OCI-LY7 (cell line): ENCODE results near the gene ZMIZ1. TPM values are rescaled to one million over a fixed set of nuclear protein-coding genes. Genes with fewer than 3 reads are reported as not detected.

Experiments
- BruUV-seq: library from RNA; stranded (reverse); fragments of 400-500 nt; replicated peaks from 2 replicates; lab custom pipeline; 2021; lab: Mats Ljungman, UMichigan
- CTCF ChIA-PET: fragments of 300-600 bp; sonication (Branson Sonifier 250); formaldehyde crosslinking; loops from one replicate; lab custom pipeline; 2022; ENCODE audit warnings: antibody characterized with exemption; ENCODE audit not compliant: unreplicated experiment; lab: Charles Lee
- POLR2A ChIA-PET: fragments of 300-600 bp; sonication (Branson Sonifier 250); formaldehyde crosslinking; loops from one replicate; lab custom pipeline; 2022; ENCODE audit warnings: antibody characterized with exemption; lab: Charles Lee
- DNase-seq: peaks from one replicate; pipeline ENCODE4 v3.0.0-alpha.2; 2015; ENCODE audit warnings: low spot score
- H2AFZ ChIP-seq: fragments of 200-600 bp; sonication (generic), shearing (Covaris generic); 2 replicates; pipeline ENCODE4 v1.6.1; 2014; ENCODE audit warnings: mild to moderate bottlenecking, antibody characterized with exemption, low read length, moderate library complexity
- H3K27ac ChIP-seq: fragments of 200-600 bp; sonication (generic); 2 replicates; pipeline ENCODE4 v1.5.1; 2014; ENCODE audit warnings: mixed run types, low read depth, mild to moderate bottlenecking, moderate library complexity, low read length, inconsistent platforms; ENCODE audit not compliant: poor library complexity, severe bottlenecking
- H3K36me3 ChIP-seq: fragments of 200-600 bp; sonication (generic); 2 replicates; pipeline ENCODE4 v1.6.1; 2014; ENCODE audit warnings: mild to moderate bottlenecking, antibody characterized with exemption, low read length, moderate library complexity, mixed read lengths; ENCODE audit not compliant: insufficient read depth
- H3K4me1 ChIP-seq: fragments of 200-600 bp; sonication (generic); 2 replicates; pipeline ENCODE4 v1.5.1; 2014; ENCODE audit warnings: mild to moderate bottlenecking, low read length; ENCODE audit not compliant: insufficient read depth, poor library complexity, severe bottlenecking
- H3K4me2 ChIP-seq: fragments of 200-600 bp; sonication (generic); 2 replicates; pipeline ENCODE4 v1.6.1; 2014; ENCODE audit warnings: mild to moderate bottlenecking, low read length
- H3K4me3 ChIP-seq: fragments of 200-600 bp; sonication (generic); 2 replicates; pipeline ENCODE4 v1.5.1; 2014; ENCODE audit warnings: mild to moderate bottlenecking, low read depth, low read length; ENCODE audit not compliant: poor library complexity, severe bottlenecking
- H3K79me2 ChIP-seq: fragments of 200-600 bp; sonication (generic); 2 replicates; pipeline ENCODE4 v1.6.1; 2016; ENCODE audit warnings: low read depth, mild to moderate bottlenecking, low read length, moderate library complexity, mixed read lengths; ENCODE audit not compliant: insufficient read depth
- H3K9me2 ChIP-seq: fragments of 200-600 bp; sonication (generic); 2 replicates; pipeline ENCODE4 v1.6.1; 2016; ENCODE audit warnings: mild to moderate bottlenecking, low read length, mixed read lengths; ENCODE audit not compliant: insufficient read depth
- H3K9me3 ChIP-seq: fragments of 200-600 bp; sonication (generic); 2 replicates; pipeline ENCODE4 v1.6.1; 2014; ENCODE audit warnings: mild to moderate bottlenecking, mixed run types, low read length, mixed read lengths
- H4K20me1 ChIP-seq: fragments of 200-600 bp; sonication (generic); 2 replicates; pipeline ENCODE4 v1.6.1; 2014; ENCODE audit warnings: mild to moderate bottlenecking, antibody characterized with exemption, low read length, moderate library complexity, mixed read lengths; ENCODE audit not compliant: insufficient read depth
- CTCF ChIP-seq: fragments of 200-600 bp; sonication (generic); conservative IDR thresholded peaks from 2 replicates; pipeline ENCODE4 v1.5.1; 2014; ENCODE audit warnings: mild to moderate bottlenecking, antibody characterized with exemption, low read length, moderate library complexity, mixed read lengths
- EZH2phosphoT487 ChIP-seq: fragments of 200-600 bp; sonication (generic); IDR thresholded peaks from 2 replicates; pipeline ENCODE4 v1.6.1; 2018; ENCODE audit warnings: low read depth, borderline replicate concordance, mild to moderate bottlenecking, mixed run types, antibody characterized with exemption, low read length, moderate library complexity, mixed read lengths
- intact Hi-C: fragments of 100-400 bp; cut with micrococcal nuclease; formaldehyde crosslinking; loops from one replicate; pipeline ENCODE4 v1.10.0; 2022; ENCODE audit not compliant: unreplicated experiment
- total RNA-seq, 2 experiments: library from RNA; depleted of rRNA in 1 of 2; stranded (reverse); fragments of >200 nt in 1 of 2; shearing (Covaris generic) in 1 of 2; gene quantifications; 2 replicates each; pipeline ENCODE4 v1.2.3, GENCODE V29; 2014 to 2022

The ZMIZ1 gene
- total RNA-seq, 2 experiments from 2014 or later, result 20.4 to 66.9 TPM

GRCh38 chr10:79260811-79261740, 192.3 kb downstream of the ZMIZ1 start:
- peaks cover 16% of the 10 kb centered on the region for H4K20me1 ChIP-seq
- H3K27ac ChIP-seq, result peak overlapping the region; percentile 44
- intact Hi-C loops, result no loop called here
- peaks cover 45% of the 10 kb centered on the region for H3K4me1 ChIP-seq
- peaks cover 21% of the 10 kb centered on the region; the same call in 1 of the 2 replicates for H3K36me3 ChIP-seq
- no peak overlapping the region for H2AFZ ChIP-seq
- peaks cover 46% of the 10 kb centered on the region; the same call in 1 of the 2 replicates for H3K79me2 ChIP-seq
- no peaks in the 10 kb centered on the region for H3K9me3 ChIP-seq
- H3K9me2 ChIP-seq, result no peaks in the 10 kb centered on the region
- no peak for TF ChIP-seq EZH2phosphoT487
- TF ChIP-seq CTCF, result no peak
- peak overlapping the region; percentile 39 for H3K4me2 ChIP-seq
- no TSS peak for BruUV-seq
- H3K4me3 ChIP-seq, result no peak overlapping the region
- POLR2A ChIA-PET, result interaction anchor here (0.7 to 6.2 kb wide), 7 partner anchors 11 to 160 kb away, joined by 3 to 60 read pairs (median 4); no protein-coding TSS in a partner anchor
- CTCF ChIA-PET, result interaction anchor here (0.5 to 1.2 kb wide), 4 partner anchors 10 to 1038 kb away, joined by 3 to 6 read pairs (median 3); no protein-coding TSS in a partner anchor
- DNase-seq, result no peak

GRCh38 chr10:79262131-79262530, 193.4 kb downstream of the ZMIZ1 start:
- BruUV-seq, result no TSS peak
- Histone ChIP-seq H3K79me2 (peaks cover 50% of the 10 kb centered on the region; the same call in 1 of the 2 replicates), H3K4me2 (peak overlapping the region; percentile 39), H4K20me1 (peaks cover 22% of the 10 kb centered on the region), H3K4me1 (peaks cover 55% of the 10 kb centered on the region), H3K9me3 (no peaks in the 10 kb centered on the region), H3K9me2 (no peaks in the 10 kb centered on the region), H3K27ac (peak overlapping the region; percentile 44), H3K36me3 (peaks cover 12% of the 10 kb centered on the region; the same call in 1 of the 2 replicates), H2AFZ (no peak overlapping the region), H3K4me3 (no peak overlapping the region)
- no peak for DNase-seq
- TF ChIP-seq EZH2phosphoT487 (no peak), CTCF (no peak)
- ChIA-PET CTCF (interaction anchor here (0.5 to 1.2 kb wide), 3 partner anchors 11 to 1039 kb away, joined by 3 to 6 read pairs (median 3); no protein-coding TSS in a partner anchor), POLR2A (interaction anchor here (1.2 to 6.2 kb wide), 6 partner anchors 12 to 162 kb away, joined by 3 to 60 read pairs (median 5); no protein-coding TSS in a partner anchor)
- intact Hi-C loops, result no loop called here
